OCI-LY3 (cell line): ENCODE results near the gene SPPL2B.
A peak's percentile ranks its signal among the peaks of the same experiment; 100 is the strongest.

Experiments used
- H2AFZ ChIP-seq: fragments of 200-600, 300-600 bp; shearing (Covaris generic); 2 replicates; pipeline ENCODE4 v1.6.0; 2014; ENCODE audit warnings: antibody characterized with exemption, low read depth, low read length
- H3K27ac ChIP-seq: fragments of 200-600, 300-600 bp; sonication (generic); 2 replicates; pipeline ENCODE4 v1.5.1; 2014; ENCODE audit warnings: mild to moderate bottlenecking, low read length, moderate library complexity, mixed read lengths
- H3K27me3 ChIP-seq: fragments of 200-600, 300-600 bp; sonication (generic); 2 replicates; pipeline ENCODE4 v1.6.1; 2014; ENCODE audit warnings: low read depth, low read length, mixed read lengths
- H3K36me3 ChIP-seq: fragments of 200-600, 300-600 bp; sonication (generic); replicated peaks from 2 replicates; pipeline ENCODE3; 2014; ENCODE audit warnings: low read depth, low read length, mixed read lengths
- H3K4me1 ChIP-seq: fragments of 300-600, 200-600 bp; sonication (generic); 2 replicates; pipeline ENCODE4 v1.6.1; 2014; ENCODE audit warnings: low read length, mixed read lengths
- H3K4me2 ChIP-seq: fragments of 200-600, 300-600 bp; sonication (generic); 2 replicates; pipeline ENCODE4 v1.6.1; 2014; ENCODE audit warnings: low read length, mixed read lengths
- H3K4me3 ChIP-seq: fragments of 300-600, 200-600 bp; sonication (generic); 2 replicates; pipeline ENCODE4 v1.5.1; 2014; ENCODE audit warnings: antibody characterized with exemption, mild to moderate bottlenecking, low read length, moderate library complexity
- H3K79me2 ChIP-seq: fragments of 300-600, 200-600 bp; shearing (Covaris generic); 2 replicates; pipeline ENCODE4 v1.6.1; 2014; ENCODE audit warnings: mild to moderate bottlenecking, low read length, mixed read lengths
- H3K9ac ChIP-seq: fragments of 300-600, 200-600 bp; shearing (Covaris generic); 2 replicates; pipeline ENCODE4 v1.6.0; 2014; ENCODE audit warnings: mild to moderate bottlenecking, low read length, moderate library complexity
- H3K9me3 ChIP-seq: fragments of 200-600, 300-600 bp; shearing (Covaris generic); 2 replicates; pipeline ENCODE4 v1.6.1; 2014; ENCODE audit warnings: low read length, mixed read lengths; ENCODE audit not compliant: insufficient read depth
- H4K20me1 ChIP-seq: fragments of 200-600, 300-600 bp; sonication (generic); 2 replicates; pipeline ENCODE4 v1.6.1; 2016; ENCODE audit warnings: low read length, mixed read lengths; ENCODE audit not compliant: insufficient read depth
- CTCF ChIP-seq: fragments of 200-600, 300-600 bp; sonication (generic); IDR thresholded peaks from 2 replicates; pipeline ENCODE4 v1.5.1; 2014; ENCODE audit warnings: antibody characterized with exemption, low read length, low read depth
- EZH2phosphoT487 ChIP-seq: fragments of 200-600 bp; shearing (Covaris generic); IDR thresholded peaks from 2 replicates; pipeline ENCODE4 v1.6.1; 2018; ENCODE audit warnings: antibody characterized with exemption, mixed run types, low read depth

SPPL2B gene

GRCh38 chr19:2282062-2282861 lies 46.2 kb upstream of the SPPL2B start, which contains the start of gene PEAK3:
PEAK3 (minus strand) TSS chr19:2282175; CDS start chr19:2280931, 1,244 bp downstream.
- H3K27me3 ChIP-seq: peaks cover 31% of the 10 kb centered on the region
- peaks cover 12% of the 10 kb centered on the region for H3K4me1 ChIP-seq
- peak within 1 kb of the TSS; percentile 56 for H3K4me2 ChIP-seq
- no peaks in the 10 kb centered on the region for H3K79me2 ChIP-seq
- H4K20me1 ChIP-seq: no peaks in the 10 kb centered on the region; the same call in 1 of the 2 replicates
- no peak within 1 kb of the TSS for H3K9ac ChIP-seq
- H3K27ac ChIP-seq: no peak within 1 kb of the TSS
- TF ChIP-seq EZH2phosphoT487 (no peak), CTCF (no peak)
- H3K9me3 ChIP-seq: no peaks in the 10 kb centered on the region
- no peaks in the 10 kb centered on the region for H3K36me3 ChIP-seq
- peak within 1 kb of the TSS; percentile 44 for H3K4me3 ChIP-seq
- H2AFZ ChIP-seq: no peak within 1 kb of the TSS

GRCh38 chr19:2282862-2283237 lies 45.6 kb upstream of the SPPL2B start:
- Histone ChIP-seq H3K4me2 (no peak overlapping the region), H3K36me3 (no peaks in the 10 kb centered on the region), H3K4me1 (peaks cover 12% of the 10 kb centered on the region), H3K27ac (no peak overlapping the region), H3K79me2 (no peaks in the 10 kb centered on the region), H3K4me3 (no peak overlapping the region), H2AFZ (no peak overlapping the region), H3K9ac (no peak overlapping the region), H3K27me3 (peaks cover 35% of the 10 kb centered on the region), H3K9me3 (no peaks in the 10 kb centered on the region), H4K20me1 (no peaks in the 10 kb centered on the region; the same call in 1 of the 2 replicates)
- no peak for TF ChIP-seq EZH2phosphoT487
- TF ChIP-seq CTCF: no peak

GRCh38 chr19:2283835-2284507 lies 44.5 kb upstream of the SPPL2B start:
- TF ChIP-seq EZH2phosphoT487 (no peak), CTCF (no peak)
- H3K36me3 ChIP-seq: no peaks in the 10 kb centered on the region
- peaks cover 19% of the 10 kb centered on the region for H3K4me1 ChIP-seq
- no peak overlapping the region for H3K27ac ChIP-seq
- H3K27me3 ChIP-seq: peaks cover 46% of the 10 kb centered on the region
- no peaks in the 10 kb centered on the region for H3K79me2 ChIP-seq
- H2AFZ ChIP-seq: no peak overlapping the region
- H3K9me3 ChIP-seq: no peaks in the 10 kb centered on the region
- no peaks in the 10 kb centered on the region for H4K20me1 ChIP-seq
- no peak overlapping the region for H3K4me3 ChIP-seq
- no peak overlapping the region for H3K9ac ChIP-seq
- no peak overlapping the region for H3K4me2 ChIP-seq

- no peaks in the 10 kb centered on the region for H4K20me1 ChIP-seq
- H3K79me2 ChIP-seq: no peaks in the 10 kb centered on the region
- H3K4me2 ChIP-seq: no peak overlapping the region
- TF ChIP-seq CTCF (no peak), EZH2phosphoT487 (no peak)
- H2AFZ ChIP-seq: no peak overlapping the region
- no peak overlapping the region for H3K4me3 ChIP-seq
- H3K4me1 ChIP-seq: peaks cover 30% of the 10 kb centered on the region
- H3K27me3 ChIP-seq: peaks cover 40% of the 10 kb centered on the region
- no peak overlapping the region for H3K9ac ChIP-seq
- H3K27ac ChIP-seq: no peak overlapping the region
- no peaks in the 10 kb centered on the region for H3K36me3 ChIP-seq
- H3K9me3 ChIP-seq: no peaks in the 10 kb centered on the region
These were observed 41.9 kb upstream of the SPPL2B start for GRCh38 chr19:2286402-2287140.
